ENCODE results near the gene UBP1.

The UBP1 gene

GRCh38 chr3:33389908-33390307, 50.3 kb downstream of the UBP1 start:
- TF ChIP-seq EP300 (IDR thresholded peaks at IDR 0.05; ENCODE audit: borderline replicate concordance) (no peak), TEAD4 (IDR thresholded peaks at IDR 0.05) (no peak)

GRCh38 chr3:33388374-33389100, 51.7 kb downstream of the UBP1 start:
- TF ChIP-seq NFIC (IDR thresholded peaks at IDR 0.05) (no peak), TEAD4 (IDR thresholded peaks at IDR 0.05) (no peak), MAX (IDR thresholded peaks at IDR 0.05) (no peak), USF1 (IDR thresholded peaks at IDR 0.05) (no peak), EP300 (IDR thresholded peaks at IDR 0.05; ENCODE audit: borderline replicate concordance) (no peak), YY1 (IDR thresholded peaks at IDR 0.05; ENCODE audit: low read depth) (no peak), FOXM1 (IDR thresholded peaks at IDR 0.05; ENCODE audit: borderline replicate concordance, low read depth) (no peak), EGR1 (IDR thresholded peaks at IDR 0.05) (no peak), CREB1 (IDR thresholded peaks at IDR 0.05; ENCODE audit: low read depth) (no peak), RAD21 (IDR thresholded peaks at IDR 0.05; ENCODE audit: low read depth) (no peak), TAF1 (IDR thresholded peaks at IDR 0.05; ENCODE audit: low read depth) (no peak), CEBPB (IDR thresholded peaks at IDR 0.05) (no peak), TCF12 (IDR thresholded peaks at IDR 0.05; ENCODE audit: low read depth) (no peak), ZBTB7A (IDR thresholded peaks at IDR 0.05; ENCODE audit: low read depth) (no peak)
- TF ChIP-seq, protein P1, sequence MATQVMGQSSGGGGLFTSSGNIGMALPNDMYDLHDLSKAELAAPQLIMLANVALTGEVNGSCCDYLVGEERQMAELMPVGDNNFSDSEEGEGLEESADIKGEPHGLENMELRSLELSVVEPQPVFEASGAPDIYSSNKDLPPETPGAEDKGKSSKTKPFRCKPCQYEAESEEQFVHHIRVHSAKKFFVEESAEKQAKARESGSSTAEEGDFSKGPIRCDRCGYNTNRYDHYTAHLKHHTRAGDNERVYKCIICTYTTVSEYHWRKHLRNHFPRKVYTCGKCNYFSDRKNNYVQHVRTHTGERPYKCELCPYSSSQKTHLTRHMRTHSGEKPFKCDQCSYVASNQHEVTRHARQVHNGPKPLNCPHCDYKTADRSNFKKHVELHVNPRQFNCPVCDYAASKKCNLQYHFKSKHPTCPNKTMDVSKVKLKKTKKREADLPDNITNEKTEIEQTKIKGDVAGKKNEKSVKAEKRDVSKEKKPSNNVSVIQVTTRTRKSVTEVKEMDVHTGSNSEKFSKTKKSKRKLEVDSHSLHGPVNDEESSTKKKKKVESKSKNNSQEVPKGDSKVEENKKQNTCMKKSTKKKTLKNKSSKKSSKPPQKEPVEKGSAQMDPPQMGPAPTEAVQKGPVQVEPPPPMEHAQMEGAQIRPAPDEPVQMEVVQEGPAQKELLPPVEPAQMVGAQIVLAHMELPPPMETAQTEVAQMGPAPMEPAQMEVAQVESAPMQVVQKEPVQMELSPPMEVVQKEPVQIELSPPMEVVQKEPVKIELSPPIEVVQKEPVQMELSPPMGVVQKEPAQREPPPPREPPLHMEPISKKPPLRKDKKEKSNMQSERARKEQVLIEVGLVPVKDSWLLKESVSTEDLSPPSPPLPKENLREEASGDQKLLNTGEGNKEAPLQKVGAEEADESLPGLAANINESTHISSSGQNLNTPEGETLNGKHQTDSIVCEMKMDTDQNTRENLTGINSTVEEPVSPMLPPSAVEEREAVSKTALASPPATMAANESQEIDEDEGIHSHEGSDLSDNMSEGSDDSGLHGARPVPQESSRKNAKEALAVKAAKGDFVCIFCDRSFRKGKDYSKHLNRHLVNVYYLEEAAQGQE (IDR thresholded peaks at IDR 0.05; ENCODE audit: low read depth), result no peak

GRCh38 chr3:33386631-33387030, 53.6 kb downstream of the UBP1 start:
- TF ChIP-seq ZBTB7A (IDR thresholded peaks at IDR 0.05; ENCODE audit: low read depth) (no peak), NFIC (IDR thresholded peaks at IDR 0.05) (no peak), TCF12 (IDR thresholded peaks at IDR 0.05; ENCODE audit: low read depth) (no peak), TEAD4 (IDR thresholded peaks at IDR 0.05) (no peak), CEBPB (IDR thresholded peaks at IDR 0.05) (no peak)

DNA sequence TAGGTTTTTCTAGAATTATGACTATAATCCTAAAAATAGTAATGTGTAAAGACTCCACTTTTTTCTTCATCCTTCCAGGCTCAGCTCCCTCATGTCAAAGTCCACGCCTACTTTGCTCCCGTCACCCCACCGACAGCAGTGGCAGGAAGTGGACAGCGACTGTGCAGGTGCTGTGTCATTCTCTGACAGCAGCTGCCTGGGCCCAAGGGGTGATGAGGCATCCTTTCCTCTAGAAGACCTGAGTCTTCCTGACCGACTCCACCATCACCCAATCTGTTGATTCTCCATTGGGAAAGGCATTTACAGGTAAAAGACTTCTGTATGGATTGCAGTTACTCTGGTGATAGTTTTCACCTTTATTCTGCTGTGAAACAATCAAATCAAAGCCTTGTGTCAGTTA, 54.8 kb downstream of the UBP1 start:
- no peak for TF ChIP-seq CEBPB (IDR thresholded peaks at IDR 0.05)
- TF ChIP-seq, protein P1 (IDR thresholded peaks at IDR 0.05; ENCODE audit: low read depth), result no peak
- TF ChIP-seq EGR1 (IDR thresholded peaks at IDR 0.05), result no peak
- TF ChIP-seq TEAD4 (IDR thresholded peaks at IDR 0.05), result no peak
- TF ChIP-seq EP300 (IDR thresholded peaks at IDR 0.05; ENCODE audit: borderline replicate concordance), result no peak
- no peak for TF ChIP-seq ZBTB7A (IDR thresholded peaks at IDR 0.05; ENCODE audit: low read depth)
- no peak for TF ChIP-seq USF1 (IDR thresholded peaks at IDR 0.05)
- no peak for TF ChIP-seq YY1 (IDR thresholded peaks at IDR 0.05; ENCODE audit: low read depth)
- TF ChIP-seq CREB1 (IDR thresholded peaks at IDR 0.05; ENCODE audit: low read depth), result no peak
- no peak for TF ChIP-seq MAX (IDR thresholded peaks at IDR 0.05)
- TF ChIP-seq NFIC (IDR thresholded peaks at IDR 0.05), result no peak
- TF ChIP-seq RAD21 (IDR thresholded peaks at IDR 0.05; ENCODE audit: low read depth), result no peak

DNA sequence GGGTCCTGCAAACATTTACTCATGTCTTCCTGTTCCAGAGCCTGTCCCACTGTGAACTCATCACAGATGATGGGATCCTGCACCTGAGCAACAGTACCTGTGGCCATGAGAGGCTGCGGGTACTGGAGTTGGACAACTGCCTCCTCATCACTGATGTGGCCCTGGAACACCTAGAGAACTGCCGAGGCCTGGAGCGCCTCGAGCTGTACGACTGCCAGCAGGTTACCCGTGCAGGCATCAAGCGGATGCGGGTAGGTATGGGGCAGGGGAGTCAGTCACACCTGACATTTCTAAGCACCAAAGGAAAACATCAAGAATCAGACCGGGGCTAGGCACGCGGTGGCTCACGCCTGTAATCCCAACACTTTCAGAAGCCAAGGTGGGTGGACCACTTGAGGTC, 56.3 kb downstream of the UBP1 start:
- TF ChIP-seq EGR1 (IDR thresholded peaks at IDR 0.05) (no peak), CEBPB (IDR thresholded peaks at IDR 0.05) (no peak), TEAD4 (IDR thresholded peaks at IDR 0.05) (no peak), TCF12 (IDR thresholded peaks at IDR 0.05; ENCODE audit: low read depth) (no peak), YY1 (IDR thresholded peaks at IDR 0.05; ENCODE audit: low read depth) (no peak), EP300 (IDR thresholded peaks at IDR 0.05; ENCODE audit: borderline replicate concordance) (no peak), MAX (IDR thresholded peaks at IDR 0.05) (no peak), FOXM1 (IDR thresholded peaks at IDR 0.05; ENCODE audit: borderline replicate concordance, low read depth) (no peak), USF1 (IDR thresholded peaks at IDR 0.05) (no peak), CREB1 (IDR thresholded peaks at IDR 0.05; ENCODE audit: low read depth) (no peak), ZBTB7A (IDR thresholded peaks at IDR 0.05; ENCODE audit: low read depth) (no peak), RAD21 (IDR thresholded peaks at IDR 0.05; ENCODE audit: low read depth) (no peak), NFIC (IDR thresholded peaks at IDR 0.05) (no peak), TAF1 (IDR thresholded peaks at IDR 0.05; ENCODE audit: low read depth) (no peak)
- TF ChIP-seq, protein P1 (IDR thresholded peaks at IDR 0.05; ENCODE audit: low read depth), result no peak

Measured in Ishikawa (cell line).